Stimulated activated CD4-positive, alpha-beta T cell treated with anti-CD3 and anti-CD28 coated beads, Interleukin-4, amount 100 ng/mL, for 1 hour (primary cell): ENCODE results near the gene ELOVL6.
"Not testable (repeated sequence)": the region's sequence is repeated elsewhere in the genome, so short reads cannot be mapped to it uniquely, and the experiment has no call there.

Experiments used
- DNase-seq: peaks from one replicate; pipeline ENCODE4 v3.0.0-alpha.2; 2020

ELOVL6 gene, protein sequence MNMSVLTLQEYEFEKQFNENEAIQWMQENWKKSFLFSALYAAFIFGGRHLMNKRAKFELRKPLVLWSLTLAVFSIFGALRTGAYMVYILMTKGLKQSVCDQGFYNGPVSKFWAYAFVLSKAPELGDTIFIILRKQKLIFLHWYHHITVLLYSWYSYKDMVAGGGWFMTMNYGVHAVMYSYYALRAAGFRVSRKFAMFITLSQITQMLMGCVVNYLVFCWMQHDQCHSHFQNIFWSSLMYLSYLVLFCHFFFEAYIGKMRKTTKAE

GRCh38 chr4:110198435-110199416, at the start of gene ELOVL6:
Gene ELOVL6, minus strand, starts transcription at chr4:110198615. Its CDS starts 280 bp downstream, at chr4:110198335.
- DNase-seq, result peak; percentile 31

DNA sequence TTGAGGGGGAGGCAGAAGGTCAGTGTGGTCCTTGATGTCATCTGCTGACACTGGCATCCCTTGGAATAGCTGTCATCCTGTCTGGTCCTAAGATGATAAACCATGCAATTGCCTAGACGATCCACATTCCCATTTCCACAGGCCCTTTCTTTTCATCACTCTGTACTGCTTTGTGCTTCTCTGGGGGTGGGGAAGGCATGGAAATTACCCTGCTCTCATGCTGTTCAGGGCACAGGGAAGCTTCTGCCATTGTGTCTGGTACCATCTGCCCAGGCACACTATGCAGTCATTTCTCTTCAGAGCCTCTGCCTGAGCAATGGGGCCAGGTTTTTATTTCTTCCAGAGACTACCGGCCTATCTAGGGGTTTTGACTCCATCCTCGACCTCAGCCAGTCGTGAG, 49.7 kb upstream of the ELOVL6 start:
- no peak for DNase-seq

- DNase-seq, result no peak
Measured at GRCh38 chr4:110247591-110247990, 49.2 kb upstream of the ELOVL6 start.

DNA sequence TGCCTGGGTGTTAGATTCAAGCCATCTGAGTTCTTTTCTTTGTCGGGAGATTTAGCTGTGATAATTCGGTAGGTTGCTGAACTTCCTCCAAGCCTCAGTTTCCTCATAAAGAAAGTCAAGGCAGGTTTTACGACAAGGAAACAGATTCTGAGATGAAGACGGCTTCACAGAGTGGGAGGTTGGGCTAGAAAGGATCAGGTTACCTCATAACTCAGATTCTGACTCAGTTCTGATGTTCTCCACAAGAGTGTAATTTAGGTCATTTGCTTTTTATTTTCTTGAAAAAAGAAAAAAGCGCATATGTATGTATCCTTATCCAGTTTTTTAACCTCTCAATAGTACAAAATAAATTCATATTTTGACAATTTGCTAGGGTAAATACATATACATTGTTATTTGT, 47.2 kb upstream of the ELOVL6 start:
- no peak for DNase-seq

DNA sequence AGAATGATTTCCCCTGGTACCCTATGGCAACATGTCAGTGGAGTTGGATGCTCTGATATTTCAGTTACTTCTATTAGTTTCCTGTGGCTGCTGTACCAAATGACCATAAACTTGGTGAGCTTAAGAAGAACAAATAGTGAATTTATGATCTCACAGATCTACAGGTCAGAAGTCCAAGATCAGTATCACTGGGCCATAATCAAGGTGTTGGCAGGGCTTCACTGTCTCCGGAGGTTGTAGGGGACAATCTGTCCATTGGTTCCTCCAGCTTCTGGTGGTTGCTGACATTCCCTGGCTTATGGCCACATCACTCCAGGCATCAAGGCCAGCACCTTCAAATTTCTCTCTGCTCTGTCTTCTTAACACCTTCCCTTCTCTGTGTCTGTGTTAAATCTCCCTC, 37.9 kb upstream of the ELOVL6 start:
- no peak for DNase-seq

- not testable (repeated sequence) for DNase-seq
Measured at GRCh38 chr4:110233581-110233980, 35.2 kb upstream of the ELOVL6 start.

- DNase-seq, result no peak
Measured at GRCh38 chr4:110231869-110232268, 33.5 kb upstream of the ELOVL6 start.

- no peak for DNase-seq
Measured at GRCh38 chr4:110229266-110229665, 30.9 kb upstream of the ELOVL6 start.

DNA sequence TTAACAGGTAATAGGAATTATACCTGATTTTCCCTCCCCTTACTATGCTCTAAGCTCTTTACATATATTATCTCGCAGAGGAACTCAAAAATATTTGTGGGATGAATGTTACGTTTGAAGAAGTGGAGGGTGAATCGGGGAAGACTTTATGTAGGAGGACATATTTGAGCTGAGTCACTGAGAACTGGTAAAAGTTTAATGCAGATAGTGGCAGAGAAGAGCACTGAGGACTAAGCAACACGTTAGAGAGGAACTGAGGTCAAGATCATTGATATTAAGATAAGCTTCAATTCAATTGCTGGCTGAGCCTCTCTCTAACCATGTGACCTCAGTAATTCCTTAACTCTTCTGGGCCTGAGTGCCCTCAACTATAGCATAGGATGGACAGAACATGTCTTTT, 26.4 kb upstream of the ELOVL6 start:
- DNase-seq, result no peak

GRCh38 chr4:110224142-110224541, 25.7 kb upstream of the ELOVL6 start:
- no peak for DNase-seq

DNA sequence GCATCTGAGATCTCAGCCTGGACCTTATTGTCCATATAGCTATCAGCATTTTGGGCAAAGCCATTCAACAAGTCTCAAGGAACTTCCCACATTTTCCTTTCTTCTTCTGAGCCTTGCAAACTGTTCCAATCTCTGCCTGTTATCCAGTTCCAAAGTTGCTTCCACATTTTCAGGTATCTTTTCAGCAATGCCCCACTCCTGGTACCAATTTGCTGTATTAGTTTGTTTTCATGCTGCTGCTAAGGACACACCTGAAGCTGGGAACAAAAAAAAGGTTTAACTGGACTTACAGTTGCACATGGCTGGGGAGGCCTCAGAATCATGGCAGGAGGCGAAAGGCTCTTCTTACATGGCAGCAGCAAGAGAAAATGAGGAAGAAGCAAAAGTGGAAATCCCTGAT, 20.5 kb upstream of the ELOVL6 start:
- not testable (repeated sequence) for DNase-seq

- not testable (repeated sequence) for DNase-seq
Measured at GRCh38 chr4:110217181-110217580, 18.8 kb upstream of the ELOVL6 start.

- DNase-seq, result no peak
Measured at GRCh38 chr4:110216129-110216528, 17.7 kb upstream of the ELOVL6 start.

DNA sequence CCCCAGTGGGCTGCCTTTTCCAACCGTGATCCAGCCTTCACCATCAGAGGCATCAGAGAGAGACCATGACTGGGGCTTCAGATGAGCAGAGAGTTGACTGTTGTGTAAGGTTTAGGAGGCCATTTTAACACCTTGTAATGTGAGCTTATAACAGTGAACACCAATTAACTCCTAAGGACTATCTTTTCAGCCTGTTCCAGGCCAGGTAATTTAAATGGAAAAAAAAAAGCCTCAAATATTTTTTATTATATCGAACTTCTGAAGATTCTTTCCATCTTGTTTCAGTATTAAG, 13.3 kb upstream of the ELOVL6 start:
- no peak for DNase-seq

- no peak for DNase-seq
Measured at GRCh38 chr4:110211007-110211769, 12.8 kb upstream of the ELOVL6 start.

DNA sequence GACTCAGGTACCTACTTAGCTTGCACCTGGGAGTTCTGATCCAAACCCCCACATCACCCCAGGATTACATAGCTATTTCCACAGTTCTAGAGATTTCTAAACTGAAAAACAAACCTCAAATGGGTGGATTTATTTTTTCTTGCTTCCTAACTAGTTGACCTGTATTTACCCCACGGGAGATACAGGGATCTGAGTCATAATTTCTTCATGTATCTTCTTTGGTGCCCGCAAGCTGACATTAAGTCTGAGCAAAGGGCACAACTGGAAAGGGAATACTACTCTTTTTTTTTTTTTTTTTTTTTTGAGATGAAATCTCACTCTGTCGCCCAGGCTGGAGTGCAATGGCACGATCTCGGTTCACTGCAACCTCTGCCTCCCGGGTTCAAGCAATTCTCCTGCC, 10.0 kb upstream of the ELOVL6 start:
- no peak for DNase-seq

DNA sequence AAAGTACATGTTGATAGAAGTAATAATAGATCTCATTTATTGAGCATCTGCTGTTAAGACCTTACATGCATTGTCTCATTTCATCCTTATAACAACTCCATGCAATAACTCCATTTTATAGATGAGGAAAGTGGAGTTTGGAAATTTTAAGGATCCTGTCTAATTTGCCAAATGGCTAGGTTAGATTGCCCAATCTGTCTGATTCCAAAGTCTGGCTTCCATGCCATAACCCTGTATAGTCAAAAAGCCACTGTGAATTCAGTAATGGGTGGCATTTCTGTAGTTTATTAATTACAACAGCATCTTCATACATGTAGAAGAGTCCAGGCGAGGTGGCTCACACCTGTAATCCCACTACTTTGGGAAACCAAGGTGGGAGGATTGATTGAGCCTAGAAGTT, 8.8 kb upstream of the ELOVL6 start:
- no peak for DNase-seq

DNA sequence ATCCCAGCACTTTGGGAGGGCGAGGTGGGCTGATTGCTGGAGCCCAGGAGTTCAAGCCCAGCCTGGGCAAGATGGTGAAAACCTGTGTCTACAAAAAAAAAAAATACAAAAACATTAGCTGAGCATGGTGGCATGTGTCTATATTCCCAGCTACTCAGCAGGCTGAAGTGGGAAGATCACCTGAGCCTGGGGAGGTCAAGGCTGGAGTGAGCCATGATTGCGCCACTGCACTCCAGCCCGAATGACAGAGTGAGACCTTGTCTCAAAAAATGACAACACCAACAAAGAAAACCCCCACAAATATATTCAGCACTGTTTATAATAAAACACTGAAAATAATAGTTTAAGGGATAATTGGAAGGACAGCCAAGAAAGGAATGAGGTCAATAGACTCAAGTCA, 3.6 kb upstream of the ELOVL6 start:
- no peak for DNase-seq

- no peak for DNase-seq
Measured at GRCh38 chr4:110201502-110201901, 3.1 kb upstream of the ELOVL6 start.

DNA sequence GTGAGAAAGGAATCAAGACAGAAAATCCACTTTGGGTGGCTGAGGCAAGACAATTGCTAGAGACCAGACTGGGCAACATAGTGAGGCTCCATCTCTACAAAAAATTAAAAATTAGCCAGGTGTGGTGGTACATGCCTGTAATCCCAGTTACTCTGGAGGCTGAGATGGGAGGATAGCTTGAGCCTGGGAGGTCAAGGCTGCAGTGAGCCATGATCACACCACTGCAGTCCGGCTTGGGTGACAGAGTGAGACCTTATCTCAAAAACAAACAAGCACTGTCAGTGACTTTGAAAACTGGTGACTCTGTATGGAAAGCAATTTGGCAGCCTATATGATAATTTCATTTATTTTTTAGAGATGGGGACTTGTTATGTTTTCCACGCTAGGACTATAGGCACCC, 2.3 kb upstream of the ELOVL6 start:
- DNase-seq, result no peak

DNA sequence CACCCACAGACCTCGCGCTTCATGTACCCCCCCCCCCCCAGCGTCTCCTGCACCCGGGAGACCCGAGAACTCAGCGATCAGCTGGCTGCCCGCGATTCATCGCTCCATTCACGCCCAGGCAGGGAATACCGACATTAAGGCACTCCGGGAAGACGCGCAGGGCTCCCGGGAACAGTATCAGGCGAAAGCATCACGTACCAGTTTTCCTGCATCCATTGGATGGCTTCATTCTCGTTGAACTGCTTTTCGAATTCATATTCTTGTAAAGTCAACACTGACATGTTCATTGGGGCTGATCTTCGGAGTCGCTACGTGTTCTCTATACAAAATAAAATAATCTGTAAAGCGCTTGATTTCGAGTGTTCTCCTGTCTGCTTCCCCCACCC, 373 bp downstream of the ELOVL6 start:
- DNase-seq, result no peak

DNA sequence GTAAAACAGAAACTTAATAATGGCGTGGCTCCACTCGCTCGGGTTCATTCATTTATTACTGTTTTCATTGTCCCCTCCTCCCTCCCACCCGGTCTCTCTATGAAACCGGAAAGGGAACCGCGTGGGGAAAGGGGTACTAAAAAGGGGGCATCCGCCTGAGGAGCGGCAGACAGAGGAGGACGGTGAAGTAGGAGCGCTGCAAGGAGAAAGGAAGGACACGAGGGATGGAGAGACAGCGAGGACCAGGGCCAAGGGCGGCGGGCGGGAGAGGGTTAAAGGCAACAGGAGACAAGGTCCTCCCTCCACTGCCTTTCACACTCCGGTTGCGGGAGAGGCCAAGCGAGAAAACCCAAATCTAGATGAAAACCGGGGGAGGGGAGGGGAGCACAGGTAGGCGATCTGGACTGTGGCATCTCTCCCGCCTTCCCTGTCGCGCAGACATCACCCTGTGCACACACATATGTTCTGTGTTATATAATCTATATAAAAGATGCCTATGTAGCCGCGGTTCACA, 829 bp downstream of the ELOVL6 start:
- peak; percentile 54 for DNase-seq

GRCh38 chr4:110196871-110197528, 1.4 kb downstream of the ELOVL6 start:
- DNase-seq, result peak; percentile 68
